Measurements from ENCODE around the gene LSP1.

LSP1 gene

DNA sequence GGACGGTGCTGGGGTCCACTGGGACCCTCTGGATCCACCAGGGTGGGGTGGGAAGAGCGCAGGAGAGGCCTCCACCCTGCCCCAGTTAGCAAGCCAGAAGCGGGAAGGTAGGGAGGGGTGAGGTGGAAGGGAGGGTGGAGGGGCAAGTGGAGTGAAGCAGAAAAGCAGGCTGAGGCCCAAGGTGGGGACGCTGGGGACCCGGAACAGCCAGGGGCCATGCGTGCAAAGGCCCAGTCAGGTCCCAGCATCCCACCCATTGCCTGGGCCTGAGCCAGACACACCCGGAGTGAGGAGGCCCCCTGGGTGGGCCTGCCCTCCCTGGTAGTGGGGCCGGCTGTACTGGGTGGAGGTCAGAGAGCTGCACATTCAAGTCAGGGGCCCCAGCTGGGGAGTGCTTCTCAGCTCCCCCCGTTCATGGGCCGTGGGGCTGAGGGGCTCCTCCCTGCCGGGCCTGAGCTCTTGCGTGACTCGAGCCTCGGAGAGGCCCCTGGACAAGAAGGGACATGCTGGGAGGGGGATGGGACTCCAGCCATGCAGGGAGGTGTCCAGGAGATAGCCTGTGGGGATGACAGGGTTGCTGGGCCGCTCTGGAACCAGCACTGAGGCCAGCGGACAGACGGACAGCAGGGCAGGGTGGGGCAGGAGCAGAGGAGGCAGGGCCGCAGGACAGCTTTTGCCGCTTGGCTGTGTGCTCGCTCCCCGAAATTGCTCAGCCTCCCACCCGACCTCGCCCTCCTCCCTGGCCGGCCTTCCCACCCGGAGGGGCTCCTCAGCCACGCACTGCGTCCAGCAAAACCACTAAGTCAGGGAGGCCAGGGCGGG is 74.4 kb downstream of the LSP1 start:
- no peak for DNase-seq (ENCODE audit: low read depth in 2 of 2)

DNA sequence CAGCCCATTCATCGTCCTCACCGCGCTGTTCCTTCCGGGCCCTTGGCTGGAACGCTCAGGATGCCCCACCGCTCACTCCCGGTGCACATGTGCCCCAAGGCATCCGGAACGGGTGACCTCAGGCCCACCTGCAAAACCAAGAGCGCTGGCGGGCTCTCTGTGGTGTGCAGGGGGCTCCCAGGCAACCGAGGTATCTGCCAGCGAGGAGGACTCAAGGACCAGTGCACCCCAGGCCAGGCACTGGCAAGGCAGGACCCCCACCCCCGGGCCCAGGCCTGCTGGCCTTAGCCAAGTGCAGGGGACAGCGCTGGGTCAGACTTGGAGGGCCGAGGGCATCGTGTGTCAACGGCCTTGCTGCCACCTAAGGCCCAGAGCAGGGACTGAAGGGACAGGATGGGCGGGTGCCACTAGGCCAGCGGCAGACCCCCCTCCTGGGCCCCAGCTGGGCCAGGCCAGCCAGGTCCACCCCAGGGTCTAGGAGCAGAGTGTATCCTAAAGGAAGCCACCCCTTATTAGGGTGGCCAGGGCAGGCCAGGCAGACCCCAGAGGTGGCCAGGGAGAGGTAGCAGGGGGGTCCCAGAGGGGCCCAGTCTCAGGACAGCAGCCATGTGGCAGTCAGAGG is 75.1 kb downstream of the LSP1 start:
- no peak for DNase-seq (ENCODE audit: low read depth in 2 of 2)

DNA sequence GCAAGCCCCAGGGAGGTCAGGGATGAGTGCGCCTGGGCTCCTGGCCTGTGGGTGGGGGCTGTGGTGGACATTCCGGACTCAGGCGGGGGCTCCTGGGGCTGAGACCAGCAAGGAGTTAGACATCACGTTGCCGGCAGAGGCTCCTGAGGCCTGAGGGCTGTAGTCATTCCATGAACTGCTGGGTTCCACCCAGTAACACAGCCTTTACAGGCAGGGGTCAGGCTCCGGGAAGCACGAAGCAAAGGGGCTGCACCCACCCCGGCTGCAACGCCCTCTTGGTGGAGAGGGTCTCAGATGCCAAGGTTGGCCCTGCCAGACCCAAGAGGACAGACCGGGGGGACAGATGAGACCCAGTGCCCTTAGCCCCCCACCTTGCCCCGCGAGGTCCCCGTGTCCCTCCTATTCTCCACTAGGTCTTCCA is 75.6 kb downstream of the LSP1 start:
- no peak for DNase-seq (ENCODE audit: low read depth in 2 of 2)

DNA sequence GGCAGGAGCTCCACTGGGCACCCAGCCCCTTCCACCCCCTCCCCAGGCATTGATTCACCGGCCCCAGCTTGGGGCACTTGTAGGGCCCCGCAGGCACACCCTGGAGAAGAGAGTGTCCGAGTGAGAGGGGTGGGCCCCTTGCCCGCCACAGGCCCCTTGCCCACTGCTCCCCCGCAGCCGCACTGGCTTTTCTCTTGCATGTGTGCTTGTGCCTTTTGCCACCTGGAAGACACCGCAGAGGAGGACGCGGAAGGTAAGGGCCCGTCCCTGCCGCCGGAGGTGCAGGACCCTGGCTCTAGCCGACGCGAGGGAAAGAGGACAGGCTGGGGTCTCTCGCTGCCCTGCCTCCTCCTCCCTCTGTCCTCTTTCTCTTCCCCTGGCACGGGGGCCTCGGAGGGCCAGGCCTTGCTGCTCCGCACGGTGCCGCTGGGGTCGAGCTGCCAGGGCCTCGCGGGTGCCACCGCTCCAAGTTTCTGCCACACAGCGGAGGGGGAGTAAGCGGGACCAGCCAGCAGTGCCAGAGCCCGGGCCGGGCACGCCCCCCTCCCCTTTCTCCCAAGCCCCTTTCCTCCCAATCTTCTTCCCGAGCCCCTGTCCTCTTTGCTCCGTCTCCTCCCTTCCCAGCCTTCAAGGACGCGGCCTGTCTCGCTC is 76.1 kb downstream of the LSP1 start:
- DNase-seq (ENCODE audit: low read depth in 2 of 2): no peak

DNA sequence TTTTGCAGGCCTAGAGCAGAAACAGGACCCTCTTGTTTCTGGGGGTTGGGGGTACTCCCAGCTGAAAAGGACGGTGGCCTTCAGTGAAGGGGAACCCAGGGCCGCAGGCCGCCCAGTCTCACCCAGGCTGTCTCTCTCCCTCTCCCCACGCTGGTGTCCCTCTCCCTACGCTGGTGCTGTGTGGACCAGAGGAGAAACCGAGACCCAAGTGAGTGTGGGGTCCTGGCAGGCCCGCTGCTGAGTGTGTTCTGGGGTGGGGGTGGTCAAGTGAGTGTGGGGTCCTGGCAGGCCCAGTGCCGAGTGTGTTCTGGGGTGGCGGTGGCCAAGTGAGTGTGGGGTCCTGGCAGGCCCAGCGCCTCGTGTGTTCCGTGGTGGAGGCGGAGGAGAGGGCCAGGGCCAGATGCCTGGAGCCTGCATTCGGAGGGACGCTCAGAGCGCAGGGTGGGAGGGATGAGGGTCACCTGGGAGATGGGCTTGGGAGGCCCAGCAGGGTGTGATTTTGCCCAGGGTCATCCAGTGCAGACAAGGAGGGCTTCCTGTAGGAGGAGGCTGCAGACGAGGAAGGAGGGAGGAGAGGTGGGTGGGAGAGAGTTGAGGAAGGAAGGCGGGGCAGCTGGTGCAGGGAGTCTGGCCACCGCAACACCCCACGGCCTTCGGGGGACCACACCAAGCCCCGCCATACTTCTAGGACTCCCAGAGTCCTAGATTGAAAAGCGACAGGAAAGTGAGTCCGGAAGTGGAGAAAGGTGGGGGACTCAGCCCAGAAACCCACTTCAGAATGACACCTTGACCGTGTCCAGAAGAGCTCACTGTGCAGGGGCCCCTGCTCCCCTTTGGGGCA is 77.0 kb downstream of the LSP1 start:
- no peak for DNase-seq (ENCODE audit: low read depth in 2 of 2)

DNA sequence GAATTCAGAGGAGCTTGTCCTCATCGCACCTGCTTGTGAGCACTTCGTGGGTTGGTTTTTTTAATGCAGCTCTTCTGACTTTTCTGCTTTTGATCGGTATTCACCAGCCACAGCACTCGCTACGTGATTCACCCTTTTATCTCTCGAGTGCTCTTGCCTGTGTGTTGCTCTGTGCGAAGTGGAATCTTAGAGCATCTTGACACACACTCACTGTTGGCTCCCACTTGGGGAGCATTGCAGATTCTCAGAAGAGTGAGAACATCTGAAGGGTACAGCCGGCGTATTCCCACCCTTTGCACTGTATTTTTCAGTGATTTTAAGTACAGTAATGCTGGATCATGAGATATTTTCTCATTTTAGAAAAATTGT is 77.6 kb downstream of the LSP1 start:
- no peak for DNase-seq (ENCODE audit: low read depth in 2 of 2)

DNA sequence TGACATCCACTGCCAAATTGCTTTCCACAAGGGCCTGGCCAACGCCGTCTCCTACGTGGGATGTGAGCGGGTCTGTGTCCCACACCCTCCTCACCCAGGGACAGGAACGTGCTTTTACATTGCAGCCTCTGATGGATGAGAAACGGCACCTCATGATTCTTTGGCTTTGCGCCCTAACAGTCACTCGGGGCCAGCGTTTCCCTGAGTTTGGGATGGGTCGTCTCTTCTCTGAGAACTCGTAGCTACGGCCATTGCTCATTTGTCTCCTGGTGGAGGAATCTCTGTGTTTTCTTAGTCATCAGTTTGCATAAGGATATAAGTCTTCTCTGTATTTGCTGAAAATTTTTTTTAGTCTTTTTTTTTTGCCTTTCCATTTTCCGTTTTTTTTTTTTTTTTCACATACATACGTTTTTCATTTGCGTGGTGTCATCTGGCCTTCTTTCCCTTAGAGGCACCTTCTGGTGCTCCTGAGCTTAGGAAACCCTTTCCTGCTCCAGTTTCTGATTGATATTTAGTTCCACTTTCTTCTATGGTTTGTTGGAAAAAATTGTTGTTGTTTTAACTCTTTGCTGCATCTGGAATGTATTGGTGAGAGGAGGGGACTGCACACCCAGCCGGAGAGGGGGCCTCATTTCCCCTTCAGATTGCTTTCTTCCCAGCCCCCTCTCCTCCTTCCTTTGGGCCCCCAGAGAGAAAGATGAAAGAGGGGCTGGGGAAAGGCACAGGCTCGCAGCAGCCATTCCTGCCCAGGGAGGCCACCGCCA is 78.6 kb downstream of the LSP1 start:
- DNase-seq (ENCODE audit: low read depth in 2 of 2): no peak

DNA sequence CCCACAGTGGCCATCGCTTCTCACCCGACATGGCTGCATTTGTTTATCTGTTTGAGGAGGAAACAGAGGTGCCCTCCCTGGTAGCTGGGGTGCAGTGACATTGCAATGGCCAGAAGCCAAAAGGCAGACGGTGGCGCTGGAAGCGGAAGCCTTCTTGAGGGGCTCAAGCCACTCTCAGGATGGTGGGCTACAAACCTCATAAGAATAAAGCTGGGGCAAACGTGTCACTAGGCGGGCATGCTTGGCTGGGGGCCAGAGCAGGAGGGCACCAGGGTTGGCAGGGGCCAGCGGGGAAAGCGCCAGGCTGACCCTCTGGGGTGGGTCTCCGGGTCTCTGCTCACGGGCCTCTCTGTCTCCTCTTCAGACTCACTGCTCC is 79.2 kb downstream of the LSP1 start:
- DNase-seq (ENCODE audit: low read depth in 2 of 2): no peak

DNA sequence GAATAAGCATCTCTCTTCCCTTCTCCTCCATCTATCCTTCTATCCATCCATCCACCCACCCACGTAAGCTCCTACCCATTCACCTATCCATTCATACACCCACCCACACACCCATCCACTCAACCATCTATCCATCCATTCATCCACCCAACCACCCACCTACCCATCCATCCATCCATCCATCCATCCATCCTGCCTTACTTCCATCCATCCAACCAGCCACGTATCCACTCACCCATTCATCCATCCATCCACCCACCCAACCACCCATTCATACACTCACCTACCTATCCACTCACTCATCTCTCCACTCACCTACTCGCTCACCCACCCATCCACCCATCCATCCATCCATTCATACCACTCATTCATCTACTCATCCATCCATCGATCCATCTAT is 79.8 kb downstream of the LSP1 start:
- no peak for DNase-seq (ENCODE audit: low read depth in 2 of 2)

DNA sequence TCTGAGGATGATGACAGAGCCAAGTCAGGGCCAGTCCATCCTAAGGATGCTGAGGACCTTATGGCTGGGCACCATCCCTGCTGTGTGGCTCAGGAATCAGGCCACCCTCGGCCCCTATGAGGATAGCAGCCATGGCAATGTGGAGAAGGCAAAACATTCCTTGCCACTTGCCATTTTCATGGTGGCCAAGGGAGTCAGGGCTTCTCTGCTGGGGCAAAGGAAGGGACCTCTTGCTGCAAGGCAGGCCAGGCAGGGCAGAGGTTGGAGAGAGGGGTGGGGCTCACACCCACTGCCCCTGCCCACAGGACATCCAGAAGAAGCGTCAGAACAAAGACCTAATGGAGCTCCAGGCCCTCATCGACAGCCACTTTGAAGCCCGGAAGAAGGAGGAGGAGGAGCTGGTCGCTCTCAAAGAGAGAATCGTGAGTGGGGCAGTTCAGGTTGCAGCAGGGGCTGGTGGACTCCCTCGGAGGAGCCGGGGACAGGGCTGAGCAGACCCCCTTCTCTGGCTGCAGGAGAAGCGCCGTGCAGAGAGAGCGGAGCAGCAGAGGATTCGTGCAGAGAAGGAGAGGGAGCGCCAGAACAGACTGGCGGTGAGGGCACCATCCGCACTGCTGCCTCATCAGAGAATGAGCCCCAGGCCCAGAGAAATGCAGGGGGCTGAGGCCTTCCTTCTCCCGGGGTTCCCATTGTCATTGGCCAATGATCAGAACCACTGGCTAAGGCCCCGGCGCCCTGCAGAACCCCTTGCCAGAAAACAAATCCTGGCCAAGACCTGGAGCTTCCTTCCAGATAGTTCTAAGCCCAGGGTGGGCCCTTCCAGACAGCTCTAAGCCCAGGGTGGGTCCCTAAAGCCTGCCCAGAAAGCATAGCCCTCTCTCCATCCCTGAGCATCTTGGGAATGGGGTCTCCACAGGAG is 80.8 kb downstream of the LSP1 start:
- no peak for DNase-seq (ENCODE audit: low read depth in 2 of 2)

DNA sequence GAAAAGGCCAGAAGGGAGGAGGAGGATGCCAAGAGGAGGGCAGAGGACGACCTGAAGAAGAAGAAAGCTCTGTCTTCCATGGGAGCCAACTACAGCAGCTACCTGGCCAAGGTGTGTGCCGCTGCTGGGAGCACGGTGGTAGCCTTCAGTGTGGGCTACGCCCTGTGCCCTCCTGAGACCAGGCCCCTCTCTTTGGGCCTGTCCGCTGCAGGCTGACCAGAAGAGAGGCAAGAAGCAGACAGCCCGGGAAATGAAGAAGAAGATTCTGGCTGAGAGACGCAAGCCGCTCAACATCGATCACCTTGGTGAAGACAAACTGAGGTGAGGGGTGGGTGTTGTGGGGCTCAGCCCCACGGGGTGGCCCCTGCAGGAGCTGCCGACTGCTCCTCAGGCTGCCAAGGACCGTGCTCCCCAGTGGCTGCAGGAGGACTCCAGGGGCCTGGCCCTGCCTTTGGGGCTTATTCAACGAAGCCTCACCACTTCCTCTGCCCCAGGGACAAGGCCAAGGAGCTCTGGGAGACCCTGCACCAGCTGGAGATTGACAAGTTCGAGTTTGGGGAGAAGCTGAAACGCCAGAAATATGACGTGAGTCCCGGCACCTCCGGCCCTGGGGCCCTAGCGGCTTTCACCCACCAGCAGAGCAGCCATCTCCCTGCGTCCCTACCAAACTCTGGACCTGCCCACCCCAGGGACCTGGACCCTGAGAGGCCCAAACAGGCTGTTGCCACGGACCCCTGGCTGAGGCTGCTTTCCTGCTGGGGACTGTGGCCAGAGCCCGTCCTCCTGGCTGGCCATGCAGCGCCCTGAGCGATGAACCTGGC is 81.7 kb downstream of the LSP1 start:
- no peak for DNase-seq (ENCODE audit: low read depth in 2 of 2)

DNA sequence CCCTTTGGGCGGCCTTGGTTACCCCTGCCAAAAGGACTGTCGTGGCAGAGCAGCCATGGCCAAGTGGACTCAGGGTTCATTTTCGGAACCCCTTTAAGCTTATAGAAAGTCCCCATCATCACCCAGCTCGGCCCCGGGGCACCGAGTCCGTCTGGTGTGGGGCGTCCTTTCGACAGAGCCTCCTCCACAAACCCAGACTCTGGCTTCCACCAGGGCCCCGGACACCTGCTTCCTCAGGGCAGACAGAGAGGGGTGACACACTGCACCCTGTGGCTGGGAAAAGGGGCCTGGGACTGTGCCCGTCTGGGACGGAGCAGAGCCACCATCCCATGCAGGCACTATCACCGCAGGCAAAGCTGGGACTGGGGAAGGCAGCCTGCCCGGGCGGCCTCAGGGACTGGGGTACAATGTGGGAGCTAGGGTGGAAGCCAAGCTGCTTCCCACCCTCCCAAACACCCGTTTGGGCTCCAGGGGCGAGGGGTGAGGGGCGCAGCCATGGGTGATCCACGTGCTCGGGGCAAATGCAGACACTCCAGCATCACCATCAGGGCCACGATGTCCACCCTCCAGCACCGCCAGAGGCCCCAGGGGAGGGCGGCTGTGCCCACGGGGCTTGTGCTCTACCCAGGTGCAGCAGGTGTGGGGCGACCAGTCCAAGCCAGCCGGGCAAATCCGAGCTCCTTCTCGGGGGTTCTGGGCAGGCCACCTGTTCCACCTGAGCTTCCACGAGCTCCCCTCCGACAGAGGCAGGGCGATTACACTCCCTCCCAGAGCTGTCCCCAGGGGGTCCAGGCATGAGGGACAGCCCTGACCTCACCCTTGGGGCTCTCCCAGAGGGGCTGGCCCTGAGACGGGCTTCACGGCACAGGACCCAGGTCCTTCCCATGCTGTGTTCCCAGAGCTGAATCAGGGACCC is 82.5 kb downstream of the LSP1 start:
- DNase-seq (ENCODE audit: low read depth in 2 of 2): no peak

DNA sequence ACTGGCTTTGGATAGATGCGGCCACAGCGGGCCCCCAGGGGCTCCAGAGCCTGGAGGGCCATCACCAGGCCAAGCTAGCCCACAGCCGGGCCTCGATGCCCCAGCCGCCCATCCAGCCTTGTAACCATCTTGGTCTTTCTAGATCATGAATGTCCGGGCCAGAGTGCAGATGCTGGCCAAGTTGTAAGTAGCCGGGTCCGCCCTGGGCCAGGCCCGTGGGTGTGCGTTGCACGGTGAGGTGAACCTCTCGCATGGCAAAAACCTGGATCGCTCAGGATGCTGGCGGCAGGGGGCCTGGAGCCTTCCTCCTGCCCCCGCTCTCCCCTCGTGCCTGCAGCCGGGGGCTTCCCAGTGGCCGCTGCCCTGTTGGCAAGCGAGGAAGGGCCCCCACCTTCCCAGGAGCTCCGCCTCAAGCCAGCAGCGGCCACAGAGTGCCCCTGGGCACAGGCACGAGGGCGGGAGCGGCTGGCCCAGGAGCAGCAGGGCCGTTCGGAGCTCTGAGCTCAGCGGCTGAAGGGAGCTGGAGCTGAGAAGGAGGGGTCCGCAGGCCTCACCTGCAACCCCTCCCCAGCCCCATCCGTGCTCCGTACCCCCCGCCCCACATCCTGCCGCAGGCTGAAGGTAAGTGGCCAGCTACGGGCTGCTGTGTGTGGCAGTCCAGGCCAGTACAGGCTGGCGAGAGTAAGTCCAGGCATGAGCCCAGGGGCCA is 83.3 kb downstream of the LSP1 start:
- no peak for DNase-seq (ENCODE audit: low read depth in 2 of 2)

DNA sequence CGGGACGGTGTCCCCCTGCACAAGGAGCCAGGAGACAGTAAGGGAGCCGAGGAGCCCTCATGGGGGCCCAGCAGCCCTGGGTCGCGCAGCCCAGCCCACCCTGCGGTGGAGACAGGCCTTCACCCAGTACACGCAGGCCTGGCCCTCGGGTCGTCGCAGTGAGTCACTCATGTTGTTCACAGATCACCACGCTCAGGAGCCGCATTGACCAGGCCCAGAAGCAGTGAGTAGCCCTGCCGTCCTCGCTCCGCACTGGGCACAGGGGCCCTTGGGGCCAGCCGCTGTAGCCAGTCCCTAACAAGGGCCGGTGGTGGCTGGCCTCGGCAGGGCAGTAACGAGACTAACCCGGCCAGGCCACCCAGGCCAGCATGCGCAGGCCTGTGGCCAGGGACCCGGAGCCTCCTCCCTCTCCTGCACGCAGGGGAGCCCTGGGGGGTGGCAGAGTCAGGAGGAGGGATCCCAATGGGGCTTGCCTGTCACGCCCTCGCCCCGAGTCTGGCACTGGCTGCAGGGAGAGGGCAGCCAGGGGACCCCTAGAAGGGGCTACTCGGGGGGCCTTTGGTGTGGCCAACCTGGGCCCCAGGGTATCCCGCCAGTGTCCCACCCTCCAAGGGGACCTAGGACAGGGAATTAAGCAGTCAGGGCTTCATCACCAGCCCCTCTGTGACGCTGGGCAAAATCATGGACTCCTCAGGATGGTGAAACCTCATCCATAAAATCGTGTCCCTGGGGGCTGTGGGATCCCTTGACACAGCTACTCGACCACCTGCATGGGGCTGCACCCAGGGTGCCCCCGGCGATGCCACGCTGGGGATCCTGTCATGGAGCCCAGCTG is 84.1 kb downstream of the LSP1 start:
- no peak for DNase-seq (ENCODE audit: low read depth in 2 of 2)

DNA sequence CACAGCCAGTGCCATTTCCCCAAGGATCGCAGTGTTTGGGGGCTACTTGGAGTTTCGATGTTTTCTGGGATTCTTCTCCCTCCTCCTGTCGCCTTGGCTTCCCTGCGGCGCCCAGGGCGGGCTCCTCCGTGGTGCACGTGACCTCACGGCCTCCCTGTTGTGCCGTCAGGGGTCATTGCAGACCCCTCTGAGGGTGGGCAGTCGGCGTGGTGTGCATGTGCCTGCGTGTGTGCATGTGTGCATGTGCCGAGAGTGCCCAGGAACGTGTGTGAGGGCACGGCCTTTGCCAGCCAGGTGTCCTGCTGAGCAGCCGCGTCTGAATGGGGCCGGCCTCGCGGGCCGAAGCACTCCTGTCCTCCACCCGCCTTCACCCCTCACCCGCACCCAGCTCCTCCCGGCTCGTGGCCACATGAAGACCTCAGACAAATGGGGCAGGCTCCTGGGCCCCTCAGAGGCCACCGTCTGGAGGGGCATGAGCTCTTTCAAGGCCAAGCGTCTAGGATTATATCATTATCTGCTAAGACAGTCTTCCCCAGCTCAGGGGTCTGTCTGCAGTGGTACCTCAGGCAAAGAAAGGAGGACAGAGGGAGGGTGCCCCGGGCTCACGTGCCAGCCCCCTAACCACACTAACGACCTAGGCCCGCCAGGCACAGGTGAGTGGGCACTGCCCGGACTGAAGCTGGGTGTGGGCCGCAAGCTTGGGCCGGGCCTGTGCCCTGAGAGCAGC is 84.9 kb downstream of the LSP1 start:
- DNase-seq (ENCODE audit: low read depth in 2 of 2): no peak

DNA sequence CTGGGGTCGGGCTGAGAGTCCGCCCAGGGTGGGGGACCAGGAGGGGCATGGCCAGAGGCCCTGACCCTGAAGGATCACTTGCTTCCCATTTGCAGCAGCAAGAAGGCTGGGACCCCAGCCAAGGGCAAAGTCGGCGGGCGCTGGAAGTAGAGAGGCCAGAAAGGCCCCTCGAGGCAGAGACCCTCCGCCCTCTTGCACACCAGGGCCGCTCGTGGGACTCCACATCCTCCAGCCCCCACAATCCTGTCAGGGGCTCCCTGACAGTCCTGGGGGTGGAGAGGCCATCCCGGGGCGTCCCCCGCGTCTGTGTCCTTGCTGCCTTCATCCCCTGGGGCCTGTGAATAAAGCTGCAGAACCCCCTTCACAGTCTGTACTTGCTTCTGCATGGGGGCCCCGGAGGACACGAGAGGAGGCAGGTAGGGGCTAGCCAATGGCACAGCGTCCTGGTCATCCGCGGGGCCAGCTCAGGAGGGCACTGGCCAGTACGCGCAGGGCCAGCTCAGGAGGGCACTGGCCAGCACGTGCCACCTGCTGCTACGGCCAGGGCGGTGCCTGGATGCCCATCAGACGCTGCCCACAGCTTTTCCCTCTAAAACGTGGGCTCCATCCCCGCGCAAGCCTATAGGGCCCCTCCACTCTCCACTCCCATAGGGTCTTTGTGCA is 85.6 kb downstream of the LSP1 start:
- DNase-seq (ENCODE audit: low read depth in 2 of 2): no peak

Measured in stimulated activated CD8-positive, alpha-beta memory T cell treated with anti-CD3 and anti-CD28 coated beads, Interleukin-7, amount 100 ng/mL, for 4 hours (primary cell).